ENCODE measurements around the gene ETV3.

The ETV3 gene

DNA sequence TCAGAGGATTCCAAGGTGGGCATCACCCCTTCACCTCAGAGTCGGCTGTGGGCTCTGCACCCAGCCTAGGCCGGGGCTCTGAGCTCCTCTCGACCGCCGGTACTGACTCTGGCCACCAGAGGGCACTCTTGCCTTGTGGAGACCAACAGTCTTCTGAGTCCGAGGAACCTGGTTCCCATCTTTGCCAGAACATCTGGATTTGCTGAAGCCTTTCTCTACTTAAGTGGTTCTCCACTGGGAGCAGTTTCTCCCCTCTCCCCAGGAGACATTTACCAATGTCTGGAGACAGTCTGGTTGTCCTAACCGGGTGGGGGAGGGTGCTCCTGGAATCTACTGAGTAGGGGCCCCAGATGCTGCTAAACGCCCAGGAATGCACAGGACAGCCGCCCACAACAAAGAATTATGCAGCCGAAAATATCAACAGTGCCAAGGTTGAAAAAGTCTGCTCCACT is 48.0 kb downstream of the ETV3 start:
- peak; percentile 97 for DNase-seq

DNA sequence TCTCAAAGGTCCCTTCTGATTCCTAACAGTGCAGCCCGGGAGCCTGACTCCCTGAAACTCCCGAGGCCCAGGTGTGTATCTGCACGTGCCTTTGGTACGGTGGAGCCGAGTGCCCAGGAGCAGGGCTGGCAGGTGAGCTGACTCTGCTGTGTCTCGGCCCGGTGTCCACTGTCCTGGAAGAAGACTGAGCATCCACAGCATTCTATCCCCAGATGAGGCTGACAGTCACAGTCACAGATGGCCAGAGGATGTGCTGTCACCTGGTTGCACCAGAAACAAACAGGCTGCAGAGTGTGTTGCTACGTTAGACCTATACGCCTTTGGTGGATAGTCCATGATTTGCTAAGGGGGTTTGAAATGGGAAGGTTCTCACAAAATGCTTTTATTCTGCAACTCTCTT is 48.4 kb downstream of the ETV3 start:
- no peak for DNase-seq

DNA sequence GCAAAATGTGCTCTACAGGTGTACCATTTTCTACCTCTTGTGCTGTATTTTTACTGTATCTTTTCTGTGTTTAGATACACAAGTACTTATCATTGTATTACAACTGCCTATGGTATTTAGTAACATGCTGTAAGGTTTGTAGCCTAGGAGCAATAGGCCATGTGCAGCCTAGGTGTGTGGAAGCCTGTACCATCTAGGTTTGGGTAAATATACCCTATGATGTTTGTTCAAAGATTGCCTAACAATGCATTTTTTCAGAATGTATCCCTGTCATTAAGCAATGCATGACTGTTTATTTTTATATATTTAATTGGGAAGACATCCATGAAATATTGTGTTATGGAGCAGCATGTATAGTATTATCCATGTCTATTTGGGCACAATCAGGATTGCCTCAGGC is 49.6 kb downstream of the ETV3 start:
- DNase-seq: no peak

DNA sequence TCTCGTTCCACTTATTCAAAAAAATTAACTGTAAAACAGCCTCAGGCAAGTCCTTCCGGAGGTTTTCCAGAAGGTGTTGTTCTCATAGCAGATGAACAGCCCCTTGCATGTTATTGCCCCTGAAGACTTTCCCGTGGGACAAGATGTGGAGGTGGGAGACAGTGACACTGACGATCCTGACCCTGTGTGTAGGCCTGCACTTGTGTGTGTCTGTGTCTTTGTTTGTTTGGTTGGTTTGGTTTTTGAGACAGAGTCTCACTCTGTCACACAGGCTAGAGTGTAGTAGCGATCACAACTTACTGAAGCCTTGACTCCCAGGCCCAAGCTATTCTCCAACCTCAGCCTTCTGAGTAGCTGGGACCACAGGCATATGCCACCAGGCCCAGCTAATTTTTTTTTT is 51.2 kb downstream of the ETV3 start:
- DNase-seq: no peak

DNA sequence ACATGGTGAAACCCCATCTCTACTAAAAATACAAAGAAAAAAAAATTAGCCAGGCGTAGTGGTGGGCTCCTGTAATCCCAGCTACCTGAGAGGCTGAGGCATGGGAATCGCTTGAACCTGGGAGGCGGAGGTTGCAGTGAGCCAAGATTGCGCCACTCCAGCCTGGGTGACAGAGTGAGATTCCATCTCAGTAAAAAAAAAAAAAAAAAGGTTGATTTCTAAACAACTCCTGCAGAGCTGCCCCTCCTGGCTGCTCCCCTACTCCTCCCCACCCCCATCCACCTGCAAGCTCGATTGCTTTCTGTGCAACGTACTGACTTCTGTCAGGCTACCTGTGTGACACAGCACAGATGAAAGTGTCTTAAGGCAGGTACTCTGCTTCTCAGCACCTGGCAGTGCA is 51.9 kb downstream of the ETV3 start:
- DNase-seq: no peak

DNA sequence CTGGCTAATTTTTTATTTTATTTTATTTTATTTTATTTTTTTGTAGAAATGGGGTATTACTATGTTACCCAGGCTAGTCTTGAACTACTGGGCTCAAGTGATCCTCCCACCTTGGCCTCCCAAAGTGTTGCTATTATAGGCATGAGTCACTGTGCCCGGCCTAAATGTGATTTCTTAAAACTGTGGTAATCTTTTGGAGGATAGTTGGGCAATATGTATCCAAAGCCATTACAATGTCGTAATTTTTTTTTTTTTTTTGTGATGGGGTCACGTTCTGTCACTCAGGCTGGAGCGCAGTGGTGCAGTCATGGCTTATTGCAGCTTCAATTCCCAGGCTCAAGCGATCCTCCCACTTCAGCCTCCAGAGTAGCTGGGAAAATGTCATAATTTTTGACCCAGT is 52.8 kb downstream of the ETV3 start:
- DNase-seq: no peak

DNA sequence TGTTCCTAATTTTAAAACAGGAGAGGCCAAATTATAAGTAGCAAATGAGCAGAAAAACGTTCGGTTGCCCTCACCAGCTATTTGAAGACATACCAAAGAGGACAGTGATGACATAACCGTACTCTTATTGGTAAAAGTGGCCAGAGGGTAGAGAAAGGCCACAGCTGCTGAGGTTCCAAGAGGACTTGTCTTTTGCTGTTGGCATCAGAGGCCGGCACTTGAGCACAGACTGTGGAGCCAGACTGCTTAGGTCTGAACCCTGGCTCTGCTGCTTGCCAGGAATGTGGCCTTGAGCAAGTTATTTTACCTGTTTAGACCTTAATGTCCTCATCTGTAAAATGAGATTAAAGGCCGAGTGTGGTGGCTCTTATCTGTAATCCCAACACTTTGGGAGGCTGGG is 53.5 kb downstream of the ETV3 start:
- DNase-seq: no peak

DNA sequence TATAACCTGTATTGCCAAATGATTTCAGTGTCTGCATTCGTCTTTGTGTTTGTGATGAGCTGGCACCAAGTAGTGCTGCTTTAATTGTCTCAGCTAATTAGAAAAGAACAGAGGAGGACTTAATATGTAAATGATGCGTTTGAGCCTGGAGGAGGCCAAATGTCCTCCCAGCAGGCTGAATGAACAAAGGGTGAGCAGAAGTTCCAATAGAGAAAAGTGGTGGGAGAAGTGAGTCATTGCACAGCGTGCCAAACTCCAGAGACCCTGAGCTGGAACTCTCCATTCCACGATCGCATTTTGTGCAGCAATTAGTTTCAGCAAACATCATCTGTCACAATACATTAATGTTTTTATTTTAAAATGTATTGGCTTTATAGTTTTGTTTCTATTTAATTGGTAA is 56.5 kb downstream of the ETV3 start:
- no peak for DNase-seq

DNA sequence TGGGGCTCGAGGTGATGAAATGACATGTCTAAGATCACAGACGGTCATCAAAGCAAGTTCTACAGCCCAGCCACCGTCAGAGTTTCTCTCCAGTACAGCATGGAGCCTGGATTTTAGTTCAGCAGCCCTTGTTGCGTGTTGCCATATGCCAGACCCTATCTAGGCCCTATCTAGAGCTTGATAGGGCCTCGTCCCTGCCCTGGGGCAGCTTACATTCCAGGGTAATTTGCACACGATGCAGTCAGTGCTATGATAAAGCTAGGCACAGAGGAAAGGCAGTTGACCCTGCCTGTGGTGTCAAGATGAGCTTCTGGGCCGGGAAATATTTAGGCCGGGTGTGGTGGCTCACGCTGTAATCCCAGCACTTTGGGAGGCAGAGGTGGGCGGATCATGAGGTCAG is 57.5 kb downstream of the ETV3 start:
- no peak for DNase-seq

DNA sequence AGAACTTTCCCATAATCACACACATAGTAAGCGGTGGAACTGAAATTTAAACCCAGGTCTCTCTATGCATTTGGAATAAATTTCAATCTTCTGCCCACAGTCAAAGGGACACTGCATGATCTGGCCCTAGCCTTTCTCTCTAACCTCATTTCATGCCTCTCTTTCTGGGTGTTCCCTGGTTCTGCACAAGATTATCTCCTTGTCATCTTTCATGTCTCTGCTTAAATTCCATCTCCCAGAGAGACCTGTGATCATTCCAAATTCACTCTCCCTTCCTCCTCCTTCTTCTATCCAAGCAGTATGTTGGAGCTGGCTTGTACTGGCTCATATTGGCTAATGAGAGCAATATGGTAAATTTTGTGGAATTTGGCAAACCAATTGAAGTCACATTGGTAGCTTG is 60.8 kb downstream of the ETV3 start:
- DNase-seq: no peak

DNA sequence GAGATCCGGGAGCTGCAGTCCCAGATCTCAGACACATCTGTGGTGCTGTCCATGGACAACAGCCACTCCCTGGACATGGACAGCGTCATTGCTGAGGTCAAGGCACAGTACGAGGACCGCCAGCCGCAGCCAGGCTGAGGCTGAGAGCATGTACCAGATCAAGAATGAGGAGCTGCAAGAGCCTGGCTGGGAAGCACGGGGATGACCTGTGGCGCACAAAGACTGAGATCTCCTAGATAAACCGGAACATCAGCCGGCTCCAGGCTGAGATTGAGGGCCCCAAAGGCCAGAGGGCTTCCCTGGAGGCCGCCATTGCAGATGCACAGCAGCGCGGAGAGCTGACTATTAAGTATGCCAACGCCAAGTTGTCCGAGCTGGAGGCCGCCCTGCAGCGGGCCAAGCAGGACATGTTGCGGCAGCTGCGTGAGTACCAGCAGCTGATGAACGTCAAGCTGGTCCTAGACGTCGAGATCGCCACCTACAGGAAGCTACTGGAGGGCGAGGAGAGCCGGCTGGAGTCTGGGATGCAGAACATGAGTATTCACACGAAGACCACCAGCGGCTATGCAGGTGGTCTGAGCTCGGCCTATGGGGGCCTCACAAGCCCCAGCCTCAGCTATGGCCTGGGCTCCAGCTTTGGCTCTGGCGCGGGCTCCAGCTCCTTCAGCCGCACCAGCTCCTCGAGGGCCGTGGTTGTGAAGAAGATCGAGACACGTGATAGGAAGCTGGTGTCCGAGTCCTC is 64.1 kb downstream of the ETV3 start:
- DNase-seq: peak; percentile 63
